GM12873 (cell line): Measurements from ENCODE around the gene IFNK.

ENCODE experiments used
- TF ChIP-seq, protein P1 (sequence below): IDR thresholded peaks from 2 replicates; pipeline ENCODE4 v1.5.1; 2012; ENCODE audit warnings: low read depth, mild to moderate bottlenecking, moderate library complexity, low read length, control low read depth; ENCODE audit not compliant: insufficient read depth; ENCODE audit errors: missing control alignments

Gene IFNK

DNA sequence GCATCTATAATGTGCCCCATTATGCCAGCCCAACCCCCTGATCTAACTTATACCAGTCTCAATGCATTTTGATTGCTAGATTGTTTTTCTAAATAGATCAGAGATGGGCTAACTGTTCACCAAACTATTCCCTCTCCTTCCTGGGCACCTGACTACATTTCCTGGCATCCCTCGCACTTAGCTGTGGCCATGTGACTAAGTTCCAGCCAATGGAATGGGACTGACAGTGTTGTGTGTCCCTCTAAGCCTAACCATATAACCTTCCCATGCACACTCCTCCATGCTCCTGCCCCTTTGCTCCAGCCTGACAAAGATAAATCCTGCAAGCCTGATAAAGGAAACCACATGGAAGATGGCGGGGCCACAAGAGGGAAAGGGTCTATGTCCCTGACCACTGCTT is 12.3 kb upstream of the IFNK start:
- TF ChIP-seq, protein P1, sequence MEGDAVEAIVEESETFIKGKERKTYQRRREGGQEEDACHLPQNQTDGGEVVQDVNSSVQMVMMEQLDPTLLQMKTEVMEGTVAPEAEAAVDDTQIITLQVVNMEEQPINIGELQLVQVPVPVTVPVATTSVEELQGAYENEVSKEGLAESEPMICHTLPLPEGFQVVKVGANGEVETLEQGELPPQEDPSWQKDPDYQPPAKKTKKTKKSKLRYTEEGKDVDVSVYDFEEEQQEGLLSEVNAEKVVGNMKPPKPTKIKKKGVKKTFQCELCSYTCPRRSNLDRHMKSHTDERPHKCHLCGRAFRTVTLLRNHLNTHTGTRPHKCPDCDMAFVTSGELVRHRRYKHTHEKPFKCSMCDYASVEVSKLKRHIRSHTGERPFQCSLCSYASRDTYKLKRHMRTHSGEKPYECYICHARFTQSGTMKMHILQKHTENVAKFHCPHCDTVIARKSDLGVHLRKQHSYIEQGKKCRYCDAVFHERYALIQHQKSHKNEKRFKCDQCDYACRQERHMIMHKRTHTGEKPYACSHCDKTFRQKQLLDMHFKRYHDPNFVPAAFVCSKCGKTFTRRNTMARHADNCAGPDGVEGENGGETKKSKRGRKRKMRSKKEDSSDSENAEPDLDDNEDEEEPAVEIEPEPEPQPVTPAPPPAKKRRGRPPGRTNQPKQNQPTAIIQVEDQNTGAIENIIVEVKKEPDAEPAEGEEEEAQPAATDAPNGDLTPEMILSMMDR = no peak

DNA sequence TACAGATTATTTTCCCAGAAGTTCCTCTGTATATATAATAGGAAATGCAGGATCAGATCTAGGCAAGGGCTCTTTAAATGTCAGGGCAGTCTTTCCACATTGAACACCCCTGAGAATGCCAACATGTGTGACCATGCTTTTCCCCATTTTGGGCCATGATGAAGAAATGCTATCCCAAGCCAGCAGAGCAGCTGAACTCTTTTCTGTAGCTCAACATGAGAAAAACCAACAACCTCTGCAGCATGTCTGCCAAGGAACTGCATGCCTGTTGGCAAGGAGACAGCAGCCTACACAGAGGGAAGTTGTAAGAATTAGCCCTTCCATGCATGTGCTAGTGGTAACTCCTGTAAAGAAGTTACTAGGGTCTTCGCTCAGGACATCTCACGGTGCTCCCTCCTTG is 9.5 kb upstream of the IFNK start:
- TF ChIP-seq, protein P1 = no peak

DNA sequence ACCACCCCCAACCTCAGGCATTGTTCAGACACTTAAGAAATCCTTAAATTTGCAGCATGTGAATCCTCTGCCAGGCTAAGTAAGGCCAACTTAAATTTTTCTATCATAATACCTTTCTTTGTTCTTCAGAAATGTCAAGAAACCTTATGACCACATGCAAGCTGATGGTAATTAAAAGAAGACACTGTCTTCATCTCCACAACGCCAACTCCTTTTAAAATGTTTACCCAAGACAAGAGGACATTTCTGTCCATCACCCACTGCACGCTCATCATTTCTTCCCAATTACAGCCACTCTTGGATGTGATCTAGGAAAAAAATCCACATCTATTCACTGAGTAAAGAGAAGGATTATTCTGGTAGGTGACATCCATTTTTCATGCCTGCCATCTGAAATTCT is 6.1 kb upstream of the IFNK start:
- TF ChIP-seq, protein P1 = no peak

DNA sequence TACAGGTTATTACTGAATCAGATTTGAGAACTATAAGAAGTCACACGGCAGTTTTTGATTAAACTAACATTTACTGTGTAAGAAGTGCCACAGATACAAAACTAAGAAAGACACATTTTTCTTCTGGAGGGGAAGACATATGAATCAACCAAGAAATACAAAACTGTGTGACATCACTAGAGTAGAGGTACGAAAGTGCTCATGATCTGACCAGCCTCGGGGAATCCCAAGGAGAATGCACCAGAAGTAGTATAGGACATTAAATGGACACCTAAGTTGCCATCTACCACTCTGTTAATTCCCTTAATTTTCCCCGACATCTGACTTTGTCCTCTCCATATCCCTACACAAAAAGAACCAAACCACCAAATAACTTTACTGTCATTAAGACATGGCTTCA is 5.3 kb upstream of the IFNK start:
- TF ChIP-seq, protein P1 = no peak

DNA sequence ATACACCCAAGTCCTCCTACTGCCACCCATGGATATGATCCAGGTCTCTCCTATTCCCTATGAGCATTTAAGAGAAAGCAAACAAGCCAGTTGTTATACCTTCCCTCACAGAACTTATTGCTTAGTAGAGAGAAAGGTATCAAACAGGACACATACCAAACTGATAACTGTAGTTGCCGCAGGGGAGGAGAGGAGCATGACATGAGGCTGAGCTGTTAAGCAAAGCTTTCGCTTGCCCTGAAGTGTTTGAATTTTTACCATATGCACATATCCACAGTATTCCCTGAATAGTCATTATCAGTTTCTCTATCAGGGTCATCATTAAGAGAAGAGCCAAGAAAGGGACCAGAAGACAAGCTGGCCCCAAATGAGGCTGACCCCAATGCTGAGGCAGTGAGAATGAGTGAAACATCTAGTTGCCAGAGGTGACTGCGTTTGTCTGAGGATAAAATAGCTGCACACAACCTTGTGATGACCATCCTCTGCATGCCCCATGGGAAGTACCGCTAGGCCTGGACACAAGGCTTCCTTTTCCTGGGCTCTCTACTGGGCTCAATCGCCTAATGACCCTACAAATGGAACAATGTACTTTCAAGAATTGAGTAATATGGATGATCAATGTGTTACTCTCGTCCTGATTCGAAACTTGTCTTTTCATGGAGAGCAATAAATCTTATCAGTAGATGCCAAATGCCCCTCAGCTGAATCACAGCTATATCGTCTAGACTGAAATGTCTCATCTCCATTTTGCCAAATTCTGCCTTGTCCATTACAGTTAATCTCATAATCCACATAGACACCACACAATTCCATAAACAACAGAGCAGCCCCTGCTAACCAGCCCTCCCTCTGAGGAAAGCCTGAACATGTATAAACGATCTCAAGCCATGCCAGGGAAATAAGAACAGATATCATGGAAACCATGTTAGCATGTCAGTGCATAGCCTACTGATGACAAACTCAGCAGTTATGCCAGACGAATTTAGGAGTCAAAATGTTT is 4.3 kb upstream of the IFNK start:
- TF ChIP-seq, protein P1 = no peak

DNA sequence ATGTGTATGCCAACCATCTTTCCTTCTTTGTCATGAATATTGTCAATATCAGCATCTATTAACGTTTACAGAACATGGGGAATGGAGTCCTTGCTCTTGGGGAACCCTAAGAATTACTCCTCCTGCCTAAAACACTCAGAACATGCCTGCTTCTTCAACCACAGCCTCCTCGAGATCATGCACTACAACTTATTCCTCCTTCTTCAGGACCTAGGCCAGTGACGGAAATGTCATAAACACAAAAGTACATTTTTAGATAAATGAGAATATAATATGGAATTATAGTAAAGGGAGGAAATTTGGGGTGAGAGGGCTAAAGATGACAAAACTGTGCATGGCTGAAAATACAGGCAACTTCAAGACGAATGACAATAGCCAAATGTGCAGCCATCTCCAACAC is 3.1 kb upstream of the IFNK start:
- TF ChIP-seq, protein P1 = no peak

DNA sequence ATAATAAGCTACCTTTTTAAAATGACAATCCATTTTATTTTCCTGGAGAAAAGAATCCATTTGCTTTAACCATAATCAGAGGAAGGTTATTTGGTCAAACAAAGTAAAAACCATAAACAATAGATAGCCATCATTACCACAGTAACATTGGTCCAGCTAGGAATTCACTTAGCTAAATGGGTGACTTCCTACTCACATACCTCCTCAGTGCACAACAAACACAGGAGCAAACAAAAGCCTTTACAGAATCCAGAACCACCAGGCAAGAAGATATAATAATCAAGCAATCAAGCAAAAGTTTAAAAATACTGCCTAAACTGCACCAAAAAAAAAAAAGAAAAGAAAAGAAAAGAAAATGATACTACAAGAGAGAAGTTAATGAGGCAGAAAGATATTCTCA is 949 bp upstream of the IFNK start:
- TF ChIP-seq, protein P1 = no peak
